ENCODE measurements around the gene PPM1K.

Gene PPM1K

DNA sequence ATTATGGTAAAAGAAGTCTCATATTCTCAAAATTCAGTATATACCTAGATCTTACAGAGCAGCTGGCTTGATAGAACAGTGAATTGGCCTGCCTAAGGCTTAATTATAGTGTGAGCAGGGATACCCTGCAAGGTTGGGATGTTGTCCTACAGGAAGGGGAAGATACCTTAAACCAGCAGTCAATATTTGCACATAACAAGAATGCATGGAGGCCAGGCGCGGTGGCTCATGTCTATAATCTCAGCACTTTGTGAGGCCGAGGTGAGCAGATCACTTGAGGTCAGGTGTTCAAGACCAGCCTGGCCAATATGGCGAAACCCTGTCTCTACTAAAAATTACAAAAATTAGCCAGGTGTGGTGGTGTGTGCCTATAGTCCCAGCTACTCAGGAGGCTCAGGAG, 67.2 kb downstream of the PPM1K start:
- no peaks in the 10 kb centered on the region for H3K36me3 Mint-ChIP-seq (ENCODE audit: low read depth)
- H3K27ac Mint-ChIP-seq: no peak overlapping the region
- peaks cover 5% of the 10 kb centered on the region for H3K4me1 Mint-ChIP-seq (ENCODE audit: low read depth)
- no peak for DNase-seq (ENCODE audit: low spot score)
- H3K27me3 Mint-ChIP-seq (ENCODE audit: low read depth): peaks cover 9% of the 10 kb centered on the region
- no peak overlapping the region for H3K4me3 Mint-ChIP-seq
- H3K9me3 Mint-ChIP-seq: no peaks in the 10 kb centered on the region

DNA sequence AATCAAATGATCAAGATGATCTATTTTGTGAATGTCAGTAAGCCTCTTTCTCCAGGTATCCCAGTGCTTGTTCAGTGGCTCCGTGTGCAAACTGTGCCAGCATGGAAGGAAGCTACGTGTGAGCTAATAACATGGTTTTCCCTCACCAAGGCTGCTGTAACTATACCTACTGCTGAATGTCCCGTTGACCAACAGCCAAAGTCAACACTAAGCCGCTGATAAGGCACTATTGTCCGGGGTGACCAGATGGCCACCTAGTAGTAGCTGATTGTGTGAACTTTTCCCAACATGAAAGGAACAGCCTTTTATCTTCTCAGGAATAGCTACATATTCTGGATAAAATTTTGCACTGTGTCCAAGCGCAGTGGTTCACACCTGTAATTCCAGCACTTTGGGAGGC, 68.0 kb downstream of the PPM1K start:
- Mint-ChIP-seq H3K27me3 (ENCODE audit: low read depth) (peaks cover 9% of the 10 kb centered on the region), H3K9me3 (no peaks in the 10 kb centered on the region), H3K4me1 (ENCODE audit: low read depth) (peaks cover 7% of the 10 kb centered on the region), H3K36me3 (ENCODE audit: low read depth) (no peaks in the 10 kb centered on the region), H3K27ac (no peak overlapping the region), H3K4me3 (no peak overlapping the region)
- DNase-seq (ENCODE audit: low spot score): no peak

DNA sequence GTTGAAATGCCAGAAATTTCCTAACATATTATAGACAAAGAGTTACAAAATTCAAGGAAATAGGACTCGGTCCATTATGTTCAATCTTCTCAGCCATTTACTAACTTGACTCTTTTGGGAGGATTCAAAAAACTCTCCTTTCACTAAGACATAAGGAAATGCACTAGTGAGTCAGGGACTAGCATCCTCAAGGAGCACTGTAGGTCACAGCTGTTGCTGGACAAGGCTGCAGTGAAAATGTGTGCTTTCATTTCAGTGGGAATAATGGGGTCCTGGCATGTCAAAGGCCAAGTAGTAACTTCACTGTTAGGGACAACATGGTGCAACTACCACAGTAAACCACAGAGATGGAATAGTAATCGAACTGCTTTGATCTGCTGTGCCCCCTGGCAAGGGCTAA, 69.0 kb downstream of the PPM1K start:
- Mint-ChIP-seq H3K27me3 (ENCODE audit: low read depth) (peaks cover 9% of the 10 kb centered on the region), H3K36me3 (ENCODE audit: low read depth) (no peaks in the 10 kb centered on the region), H3K4me3 (no peak overlapping the region), H3K4me1 (ENCODE audit: low read depth) (peaks cover 7% of the 10 kb centered on the region), H3K9me3 (no peaks in the 10 kb centered on the region), H3K27ac (no peak overlapping the region)
- DNase-seq (ENCODE audit: low spot score): no peak

DNA sequence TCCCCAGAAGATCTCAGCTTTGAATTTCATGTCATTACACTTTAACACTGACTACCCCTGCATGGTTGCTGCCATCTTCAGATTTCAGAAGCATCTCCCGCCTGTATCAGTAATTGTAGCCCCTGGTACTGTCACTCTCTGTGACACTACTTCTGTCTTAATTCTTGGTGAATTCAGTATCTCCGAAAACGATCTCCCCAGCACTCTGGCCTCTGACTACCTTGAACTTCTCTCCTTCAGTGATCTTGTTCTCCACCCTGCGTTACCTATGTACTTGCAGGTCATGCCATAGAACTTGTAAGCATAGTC, 72.2 kb downstream of the PPM1K start:
- H3K36me3 Mint-ChIP-seq (ENCODE audit: low read depth): no peaks in the 10 kb centered on the region
- DNase-seq (ENCODE audit: low spot score): no peak
- no peak overlapping the region for H3K27ac Mint-ChIP-seq
- no peaks in the 10 kb centered on the region for H3K9me3 Mint-ChIP-seq
- no peak overlapping the region for H3K4me3 Mint-ChIP-seq
- peaks cover 9% of the 10 kb centered on the region for H3K27me3 Mint-ChIP-seq (ENCODE audit: low read depth)
- H3K4me1 Mint-ChIP-seq (ENCODE audit: low read depth): peaks cover 2% of the 10 kb centered on the region

DNA sequence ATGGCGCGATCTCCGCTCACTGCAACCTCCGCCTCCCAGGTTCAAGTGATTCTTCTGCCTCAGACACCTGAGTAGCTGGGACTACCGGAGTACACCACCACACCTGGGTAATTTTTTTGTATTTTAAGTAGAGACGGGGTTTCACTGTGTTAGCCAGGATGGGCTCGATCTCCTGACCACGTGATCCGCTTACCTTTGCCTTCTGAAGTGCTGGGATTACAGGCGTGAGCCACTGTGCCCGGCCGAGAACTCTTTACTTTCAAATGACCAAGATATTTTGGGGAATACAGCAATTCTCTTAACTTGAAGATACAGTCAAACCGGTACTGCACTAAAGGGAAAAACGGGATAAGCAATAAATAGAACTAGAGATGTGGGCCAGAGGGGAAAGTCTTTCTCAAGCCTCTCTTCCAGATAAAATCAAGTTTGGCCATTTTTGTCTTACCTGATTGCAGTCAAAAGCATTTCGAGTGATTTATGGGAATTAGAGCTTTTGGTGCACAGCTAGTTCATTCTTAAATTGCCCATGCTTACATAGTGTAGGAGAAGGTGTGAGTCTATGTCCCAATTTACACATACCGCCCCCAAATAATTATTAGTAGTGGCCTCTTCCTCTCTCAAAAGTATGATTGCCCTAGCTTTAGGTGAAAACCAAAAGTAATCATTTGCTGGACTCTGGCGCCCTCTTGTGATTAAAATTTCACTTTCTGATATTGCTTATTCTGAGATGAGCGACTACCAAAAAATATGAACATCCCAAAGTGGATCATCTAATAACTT, 72.7 kb downstream of the PPM1K start:
- no peaks in the 10 kb centered on the region for H3K36me3 Mint-ChIP-seq (ENCODE audit: low read depth)
- no peaks in the 10 kb centered on the region for H3K9me3 Mint-ChIP-seq
- no peak overlapping the region for H3K27ac Mint-ChIP-seq
- H3K4me1 Mint-ChIP-seq (ENCODE audit: low read depth): peaks cover 2% of the 10 kb centered on the region
- no peak for DNase-seq (ENCODE audit: low spot score)
- no peak overlapping the region for H3K4me3 Mint-ChIP-seq
- peaks cover 7% of the 10 kb centered on the region for H3K27me3 Mint-ChIP-seq (ENCODE audit: low read depth)

DNA sequence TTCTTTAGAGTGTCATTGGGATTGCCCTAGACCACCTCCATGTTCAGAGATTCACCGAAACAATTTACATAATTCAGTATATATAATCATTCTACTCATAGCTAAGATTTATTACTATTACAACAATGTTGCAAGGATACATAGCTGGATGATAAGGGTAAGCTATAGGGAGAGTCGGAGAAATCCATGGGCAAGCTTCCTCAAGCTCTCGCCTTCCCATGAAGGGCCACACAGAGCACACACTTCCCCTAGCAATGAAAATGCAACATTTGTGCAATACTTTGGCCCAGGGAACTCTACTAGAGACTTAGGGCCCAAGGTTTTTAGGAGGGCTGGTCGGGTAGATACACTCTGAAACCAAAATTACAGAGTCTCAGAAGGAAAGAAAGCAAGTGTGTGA, 76.2 kb downstream of the PPM1K start:
- Mint-ChIP-seq H3K9me3 (no peaks in the 10 kb centered on the region), H3K4me3 (no peak overlapping the region), H3K36me3 (ENCODE audit: low read depth) (no peaks in the 10 kb centered on the region), H3K27me3 (ENCODE audit: low read depth) (peaks cover 8% of the 10 kb centered on the region), H3K27ac (no peak overlapping the region), H3K4me1 (ENCODE audit: low read depth) (peaks cover 4% of the 10 kb centered on the region)
- no peak for DNase-seq (ENCODE audit: low spot score)
